LNCaP clone FGC (cell line): Measurements from ENCODE around the gene NINJ1.

ENCODE experiments used
- DNase-seq: peaks from one replicate; pipeline ENCODE4 v3.0.0-alpha.2; 2011; ENCODE audit warnings: low read depth
- H3K4me3 ChIP-seq: 2 replicates; pipeline ENCODE4 v1.5.1; 2011; ENCODE audit warnings: mild to moderate bottlenecking, low read depth, low read length, control low read depth
- TF ChIP-seq, protein P1 (sequence below): IDR thresholded peaks from 2 replicates; pipeline ENCODE4 v1.5.1; 2012; ENCODE audit warnings: mild to moderate bottlenecking; ENCODE audit not compliant: control insufficient read depth, insufficient read depth; ENCODE audit errors: extremely low read depth

The NINJ1 gene

DNA sequence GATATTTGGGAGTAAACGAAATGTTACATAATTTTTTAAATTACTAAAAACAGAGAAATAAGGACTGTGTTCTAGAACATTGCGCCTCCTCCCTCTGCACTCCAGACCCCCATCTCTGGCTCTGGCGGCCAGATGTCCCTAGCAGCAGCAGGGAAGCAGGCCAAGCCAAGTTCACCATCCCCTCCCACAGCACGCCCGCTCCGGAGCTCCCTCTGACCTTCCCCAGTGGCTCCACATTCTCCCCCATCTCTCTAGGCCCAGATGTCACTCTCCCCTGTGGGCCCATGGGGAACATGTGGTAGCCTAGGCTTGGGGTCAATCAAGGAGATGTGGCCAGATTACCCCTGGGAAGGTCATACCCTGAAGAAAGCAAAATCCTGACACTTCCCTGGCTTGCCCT, 43.6 kb upstream of the NINJ1 start:
- DNase-seq = no peak
- TF ChIP-seq, protein P1, sequence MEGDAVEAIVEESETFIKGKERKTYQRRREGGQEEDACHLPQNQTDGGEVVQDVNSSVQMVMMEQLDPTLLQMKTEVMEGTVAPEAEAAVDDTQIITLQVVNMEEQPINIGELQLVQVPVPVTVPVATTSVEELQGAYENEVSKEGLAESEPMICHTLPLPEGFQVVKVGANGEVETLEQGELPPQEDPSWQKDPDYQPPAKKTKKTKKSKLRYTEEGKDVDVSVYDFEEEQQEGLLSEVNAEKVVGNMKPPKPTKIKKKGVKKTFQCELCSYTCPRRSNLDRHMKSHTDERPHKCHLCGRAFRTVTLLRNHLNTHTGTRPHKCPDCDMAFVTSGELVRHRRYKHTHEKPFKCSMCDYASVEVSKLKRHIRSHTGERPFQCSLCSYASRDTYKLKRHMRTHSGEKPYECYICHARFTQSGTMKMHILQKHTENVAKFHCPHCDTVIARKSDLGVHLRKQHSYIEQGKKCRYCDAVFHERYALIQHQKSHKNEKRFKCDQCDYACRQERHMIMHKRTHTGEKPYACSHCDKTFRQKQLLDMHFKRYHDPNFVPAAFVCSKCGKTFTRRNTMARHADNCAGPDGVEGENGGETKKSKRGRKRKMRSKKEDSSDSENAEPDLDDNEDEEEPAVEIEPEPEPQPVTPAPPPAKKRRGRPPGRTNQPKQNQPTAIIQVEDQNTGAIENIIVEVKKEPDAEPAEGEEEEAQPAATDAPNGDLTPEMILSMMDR = no peak
- H3K4me3 ChIP-seq = no peak overlapping the region

DNA sequence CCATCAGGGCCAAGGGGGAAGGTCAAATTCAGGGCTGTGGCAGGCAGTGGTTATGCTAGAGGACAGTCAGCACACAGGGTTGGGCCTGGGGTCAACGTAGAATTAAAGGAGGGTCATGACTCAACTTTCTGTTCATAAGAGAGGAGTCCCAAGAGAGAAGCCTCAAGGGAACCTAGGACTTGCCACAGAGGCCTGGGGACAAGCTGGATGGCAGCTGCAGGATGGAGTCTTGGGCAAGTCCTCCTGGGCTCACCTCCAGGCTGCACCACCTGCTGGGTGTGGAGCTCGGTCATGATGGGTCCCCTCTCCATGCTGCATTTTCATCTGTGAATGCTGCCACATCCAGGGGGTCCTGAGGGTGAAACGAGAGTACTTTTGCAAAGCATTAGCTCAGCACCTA, 40.9 kb upstream of the NINJ1 start:
- no peak overlapping the region for H3K4me3 ChIP-seq
- TF ChIP-seq, protein P1 = no peak
- DNase-seq = no peak

DNA sequence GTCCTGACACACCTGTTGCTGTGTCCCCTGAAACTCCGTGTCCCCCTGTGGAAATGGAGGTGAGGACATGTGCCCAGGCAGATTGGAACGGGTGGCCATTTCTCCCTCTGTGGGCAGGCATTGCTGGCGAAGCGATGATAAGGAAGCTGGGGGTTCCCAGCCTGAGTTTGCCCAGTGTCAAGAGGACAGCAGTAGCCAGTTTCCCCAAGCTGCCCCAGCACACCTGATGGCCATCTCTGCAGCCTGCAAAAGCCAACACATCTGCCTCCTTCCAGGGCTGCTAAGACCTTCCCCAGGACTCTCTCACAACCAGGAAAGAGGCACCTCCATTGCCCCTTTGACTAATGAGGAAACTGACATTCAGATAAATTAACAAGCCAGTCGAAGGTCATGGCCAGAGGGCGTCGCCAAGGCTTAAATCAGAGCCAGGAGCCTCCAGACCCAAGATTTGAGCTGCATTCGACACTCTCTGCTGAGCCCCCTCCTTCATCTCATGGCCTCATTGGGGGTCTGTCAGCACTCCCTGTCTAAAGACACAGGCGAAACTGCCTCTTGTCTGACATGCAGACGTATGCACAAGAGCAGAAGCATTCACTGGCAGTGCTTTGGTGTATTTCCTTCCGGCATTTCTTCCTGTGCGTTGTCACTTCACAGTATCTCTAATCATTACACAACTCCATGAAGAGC, 39.5 kb upstream of the NINJ1 start:
- DNase-seq = no peak
- H3K4me3 ChIP-seq = no peak overlapping the region
- TF ChIP-seq, protein P1 = no peak

DNA sequence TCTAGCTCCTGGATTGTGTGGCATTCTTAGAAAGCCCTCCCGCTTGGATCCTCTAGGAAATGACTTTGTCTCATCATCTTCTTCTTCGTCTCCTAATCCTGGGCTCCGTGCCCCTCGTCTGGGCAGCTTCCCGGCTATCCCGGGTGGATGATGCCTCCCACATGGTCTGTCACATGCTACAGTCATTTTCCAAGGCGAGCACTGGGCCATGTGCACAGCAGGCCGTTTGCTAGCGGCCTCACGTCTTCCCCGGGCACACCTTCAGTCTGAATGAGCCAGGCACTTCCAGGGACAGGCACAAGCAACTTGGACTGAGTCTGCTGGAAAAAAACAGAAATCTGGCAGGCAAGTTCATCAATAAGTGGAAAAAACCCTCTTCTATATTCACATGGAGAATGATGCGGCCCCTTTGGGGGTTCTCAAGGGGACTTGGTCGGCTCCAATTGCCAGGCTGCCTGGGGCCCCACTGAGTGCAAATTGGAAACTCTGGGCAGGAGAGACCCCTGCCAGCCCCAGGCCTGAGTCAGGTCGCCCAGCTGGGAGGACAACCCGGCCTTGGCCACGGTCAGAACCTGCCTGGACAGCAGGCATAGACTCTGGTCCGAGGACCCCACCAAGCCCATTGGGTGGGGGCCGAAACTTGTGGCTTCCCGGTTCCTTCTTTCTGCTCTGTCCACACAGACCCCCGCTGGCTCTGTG, 38.8 kb upstream of the NINJ1 start:
- TF ChIP-seq, protein P1 = no peak
- H3K4me3 ChIP-seq = no peak overlapping the region
- no peak for DNase-seq

DNA sequence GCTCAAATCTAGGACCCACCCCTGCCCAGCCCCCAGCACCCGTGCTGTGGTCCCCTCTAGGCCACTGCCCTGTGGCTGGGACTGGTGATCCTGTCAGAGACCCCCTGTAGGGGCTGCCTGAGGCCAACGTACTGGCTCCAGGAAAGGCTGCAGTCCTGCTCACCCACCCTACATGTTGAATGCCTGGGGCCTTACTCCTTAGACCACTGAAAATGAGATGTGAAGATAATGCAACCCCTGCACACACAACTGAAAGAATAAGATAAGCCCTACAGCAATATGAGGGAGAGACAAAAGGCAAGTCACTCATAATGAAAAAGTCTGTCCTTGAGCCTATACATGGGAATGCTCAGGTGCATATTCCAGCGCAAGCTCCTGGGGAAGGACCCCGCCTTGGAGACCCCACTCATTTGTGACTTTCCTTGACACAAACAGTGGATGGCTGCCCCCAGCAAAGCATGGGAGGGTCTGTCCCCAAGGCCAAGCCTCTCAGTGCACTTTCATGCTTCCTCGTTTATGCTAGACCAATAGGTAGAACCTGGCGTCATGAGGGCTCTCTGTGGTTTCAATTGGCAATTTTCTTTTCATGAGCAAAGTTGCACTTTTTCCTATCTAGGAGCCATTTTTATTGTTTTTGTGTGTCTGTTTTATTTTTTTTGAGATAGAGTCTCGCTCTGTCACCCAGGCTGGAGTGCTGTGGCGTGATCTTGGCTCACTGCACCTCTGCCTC, 37.4 kb upstream of the NINJ1 start:
- no peak for DNase-seq
- TF ChIP-seq, protein P1 = no peak
- no peak overlapping the region for H3K4me3 ChIP-seq

DNA sequence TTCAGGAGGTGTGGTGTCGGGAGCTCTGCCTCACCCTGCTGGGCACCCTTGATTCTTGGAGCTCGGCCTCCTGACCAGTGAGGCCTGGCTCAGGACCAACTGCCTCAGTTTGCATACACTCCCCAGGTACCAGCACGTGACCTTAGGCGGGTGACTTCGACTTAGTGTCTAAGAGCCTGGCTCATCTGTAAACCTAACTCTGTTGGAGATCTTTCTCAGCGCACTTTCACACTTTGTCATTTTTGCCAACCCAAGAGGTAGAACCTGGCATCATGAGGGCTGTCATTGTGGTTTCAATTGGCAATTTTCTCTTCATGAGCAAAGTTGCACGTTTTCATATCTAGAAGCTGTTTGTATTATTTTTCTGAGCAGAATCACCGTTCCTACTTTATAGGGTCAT, 36.5 kb upstream of the NINJ1 start:
- no peak overlapping the region for H3K4me3 ChIP-seq
- TF ChIP-seq, protein P1 = no peak
- DNase-seq = no peak
